ENCODE results near the gene DNAH7.

DNAH7 gene

DNA sequence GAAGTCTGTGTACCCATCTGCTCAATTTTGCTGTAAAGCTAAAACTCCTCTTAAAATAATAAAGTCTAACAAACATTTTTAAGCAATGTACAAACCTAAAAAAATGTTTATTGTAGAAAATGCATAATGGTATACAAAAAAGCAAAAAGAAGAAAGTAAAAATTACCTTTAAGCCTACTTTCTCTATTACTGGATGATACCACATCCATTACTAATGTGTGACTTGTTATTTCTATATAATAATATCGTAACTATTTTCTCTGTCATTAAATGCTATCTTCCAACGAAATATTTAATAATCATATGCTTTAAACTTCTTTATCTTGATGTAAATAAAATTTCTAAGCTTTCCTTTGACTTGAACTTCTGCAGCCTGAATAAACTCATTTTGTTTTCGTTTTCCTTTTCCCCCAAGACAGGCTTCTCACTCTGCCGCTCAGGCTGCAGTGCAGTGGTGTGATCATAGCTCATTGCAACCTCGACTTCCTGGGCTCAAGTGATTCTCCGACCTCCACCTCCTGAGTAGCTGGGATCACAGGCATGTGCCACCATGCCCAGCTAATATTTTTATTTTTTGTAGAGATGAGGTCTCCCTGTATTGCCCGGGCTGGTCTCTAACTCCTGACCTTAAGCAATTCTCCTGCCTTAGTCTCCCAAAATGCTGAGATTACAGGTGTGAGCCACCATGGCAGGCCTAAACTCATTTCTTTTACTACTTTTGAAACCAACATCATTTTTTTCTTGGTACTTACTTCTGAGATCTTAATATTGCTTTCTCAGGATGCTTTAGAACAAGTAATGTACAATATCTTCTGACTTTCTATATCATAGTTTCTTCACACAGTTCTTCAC, 18.1 kb upstream of the DNAH7 start:
- H3K4me3 ChIP-seq (ENCODE audit: low read depth, low read length) = no peak overlapping the region
- in situ Hi-C loops (cut with HindIII; ENCODE audit: low pct_ligation_motif_present, low sequenced_read_pairs) = loop anchor here (25.0 kb wide), 1 partner anchor 201 kb away; no protein-coding TSS in a partner anchor
- DNase-seq = no peak
- no peaks in the 10 kb centered on the region for H3K36me3 ChIP-seq (replicated peaks)
- H3K27ac ChIP-seq = no peak overlapping the region
- no peaks in the 10 kb centered on the region for H3K27me3 ChIP-seq (replicated peaks)
- TF ChIP-seq, protein P1, sequence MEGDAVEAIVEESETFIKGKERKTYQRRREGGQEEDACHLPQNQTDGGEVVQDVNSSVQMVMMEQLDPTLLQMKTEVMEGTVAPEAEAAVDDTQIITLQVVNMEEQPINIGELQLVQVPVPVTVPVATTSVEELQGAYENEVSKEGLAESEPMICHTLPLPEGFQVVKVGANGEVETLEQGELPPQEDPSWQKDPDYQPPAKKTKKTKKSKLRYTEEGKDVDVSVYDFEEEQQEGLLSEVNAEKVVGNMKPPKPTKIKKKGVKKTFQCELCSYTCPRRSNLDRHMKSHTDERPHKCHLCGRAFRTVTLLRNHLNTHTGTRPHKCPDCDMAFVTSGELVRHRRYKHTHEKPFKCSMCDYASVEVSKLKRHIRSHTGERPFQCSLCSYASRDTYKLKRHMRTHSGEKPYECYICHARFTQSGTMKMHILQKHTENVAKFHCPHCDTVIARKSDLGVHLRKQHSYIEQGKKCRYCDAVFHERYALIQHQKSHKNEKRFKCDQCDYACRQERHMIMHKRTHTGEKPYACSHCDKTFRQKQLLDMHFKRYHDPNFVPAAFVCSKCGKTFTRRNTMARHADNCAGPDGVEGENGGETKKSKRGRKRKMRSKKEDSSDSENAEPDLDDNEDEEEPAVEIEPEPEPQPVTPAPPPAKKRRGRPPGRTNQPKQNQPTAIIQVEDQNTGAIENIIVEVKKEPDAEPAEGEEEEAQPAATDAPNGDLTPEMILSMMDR (IDR thresholded peaks at IDR 0.05; ENCODE audit: low read depth, low read length, missing control alignments) = no peak

DNA sequence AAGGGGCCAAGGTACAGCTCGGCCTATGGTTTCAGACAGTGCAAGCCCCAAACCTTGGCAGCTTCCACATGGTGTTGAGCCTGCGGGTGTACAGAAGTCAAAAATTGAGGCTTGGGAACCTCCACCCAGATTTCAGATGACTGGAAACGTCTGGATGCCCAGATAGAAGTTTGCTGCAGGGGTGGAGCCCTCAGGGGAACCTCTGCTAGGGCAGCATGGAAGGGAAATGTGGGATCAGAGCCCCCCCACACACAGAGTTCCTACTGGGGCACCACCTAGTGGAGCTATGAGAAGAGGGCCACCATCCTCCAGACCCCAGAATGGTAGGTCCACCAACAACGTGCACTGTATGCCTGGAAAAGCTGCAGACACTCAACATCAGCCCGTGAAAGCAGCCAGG, 15.0 kb upstream of the DNAH7 start:
- no peaks in the 10 kb centered on the region for H3K36me3 ChIP-seq (replicated peaks)
- in situ Hi-C loops (cut with HindIII; ENCODE audit: low pct_ligation_motif_present, low sequenced_read_pairs) = loop anchor here (25.0 kb wide), 1 partner anchor 204 kb away; no protein-coding TSS in a partner anchor
- no peak overlapping the region for H3K27ac ChIP-seq
- DNase-seq = no peak
- no peaks in the 10 kb centered on the region for H3K27me3 ChIP-seq (replicated peaks)
- TF ChIP-seq, protein P1 (IDR thresholded peaks at IDR 0.05; ENCODE audit: low read depth, low read length, missing control alignments) = no peak
- H3K4me3 ChIP-seq (ENCODE audit: low read depth, low read length) = no peak overlapping the region

DNA sequence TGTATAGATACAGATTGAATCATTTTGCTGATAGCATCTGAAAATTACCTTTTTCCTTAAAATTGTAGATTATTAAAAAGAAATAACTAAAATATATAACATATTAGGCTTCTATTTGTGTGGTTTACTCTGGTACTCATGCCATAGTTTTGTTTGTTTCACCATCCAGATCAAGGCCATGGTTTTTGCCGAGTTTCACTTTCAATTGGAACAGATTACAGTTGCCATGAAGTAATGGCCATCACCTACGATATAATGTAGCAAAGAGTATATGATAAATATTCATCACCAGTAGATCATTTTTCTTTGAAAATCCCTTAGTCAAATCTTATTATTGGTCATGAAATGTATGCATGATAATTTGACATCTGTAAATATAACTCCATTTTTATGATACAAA, 11.9 kb upstream of the DNAH7 start:
- in situ Hi-C loops (cut with HindIII; ENCODE audit: low pct_ligation_motif_present, low sequenced_read_pairs) = loop anchor here (25.0 kb wide), 1 partner anchor 207 kb away; no protein-coding TSS in a partner anchor
- Histone ChIP-seq H3K27me3 (replicated peaks) (no peaks in the 10 kb centered on the region), H3K27ac (no peak overlapping the region), H3K36me3 (replicated peaks) (no peaks in the 10 kb centered on the region), H3K4me3 (ENCODE audit: low read depth, low read length) (no peak overlapping the region)
- DNase-seq = no peak
- TF ChIP-seq, protein P1 (IDR thresholded peaks at IDR 0.05; ENCODE audit: low read depth, low read length, missing control alignments) = no peak

- no peaks in the 10 kb centered on the region for H3K27me3 ChIP-seq (replicated peaks)
- H3K27ac ChIP-seq = no peak overlapping the region
- in situ Hi-C loops (cut with HindIII; ENCODE audit: low pct_ligation_motif_present, low sequenced_read_pairs) = loop anchor here (25.0 kb wide), 1 partner anchor 208 kb away; no protein-coding TSS in a partner anchor
- H3K36me3 ChIP-seq (replicated peaks) = no peaks in the 10 kb centered on the region
- H3K4me3 ChIP-seq (ENCODE audit: low read depth, low read length) = no peak overlapping the region
- TF ChIP-seq, protein P1 (IDR thresholded peaks at IDR 0.05; ENCODE audit: low read depth, low read length, missing control alignments) = no peak
- no peak for DNase-seq
Measured at GRCh38 chr2:196079052-196079451, 10.4 kb upstream of the DNAH7 start.

DNA sequence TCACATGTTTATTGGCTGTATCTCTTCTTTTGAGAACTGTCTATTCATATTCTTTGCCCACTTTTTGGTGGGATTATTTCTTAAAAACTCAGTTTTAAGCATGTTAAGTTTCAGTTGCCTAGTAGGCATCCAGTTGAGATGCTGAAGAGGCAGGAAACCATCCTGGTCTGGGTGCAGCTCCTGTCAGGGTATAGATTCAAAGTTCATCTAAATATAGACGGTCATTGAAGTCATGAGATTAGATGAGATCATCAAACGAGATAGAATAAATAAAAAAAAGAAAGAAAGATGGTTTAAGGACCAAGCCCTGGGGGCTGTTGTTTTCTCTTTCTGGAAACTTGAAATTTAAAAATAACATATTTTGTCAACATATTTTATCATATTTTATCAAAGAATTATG, 9.2 kb upstream of the DNAH7 start:
- Histone ChIP-seq H3K27ac (peak overlapping the region; percentile 16), H3K27me3 (replicated peaks) (no peaks in the 10 kb centered on the region), H3K36me3 (replicated peaks) (no peaks in the 10 kb centered on the region), H3K4me3 (ENCODE audit: low read depth, low read length) (no peak overlapping the region)
- DNase-seq = no peak
- TF ChIP-seq, protein P1 (IDR thresholded peaks at IDR 0.05; ENCODE audit: low read depth, low read length, missing control alignments) = no peak
- in situ Hi-C loops (cut with HindIII; ENCODE audit: low pct_ligation_motif_present, low sequenced_read_pairs) = loop anchor here (25.0 kb wide), 1 partner anchor 209 kb away; no protein-coding TSS in a partner anchor

All from brain microvascular endothelial cell (primary cell).